GM15510 (cell line): ENCODE results near the gene CHN1.

ENCODE experiments used
- POLR2A ChIP-seq: IDR thresholded peaks from 3 replicates; pipeline ENCODE4 v1.6.1; 2011; ENCODE audit warnings: borderline replicate concordance; ENCODE audit not compliant: insufficient read length; ENCODE audit errors: extremely low read depth

Gene CHN1, protein sequence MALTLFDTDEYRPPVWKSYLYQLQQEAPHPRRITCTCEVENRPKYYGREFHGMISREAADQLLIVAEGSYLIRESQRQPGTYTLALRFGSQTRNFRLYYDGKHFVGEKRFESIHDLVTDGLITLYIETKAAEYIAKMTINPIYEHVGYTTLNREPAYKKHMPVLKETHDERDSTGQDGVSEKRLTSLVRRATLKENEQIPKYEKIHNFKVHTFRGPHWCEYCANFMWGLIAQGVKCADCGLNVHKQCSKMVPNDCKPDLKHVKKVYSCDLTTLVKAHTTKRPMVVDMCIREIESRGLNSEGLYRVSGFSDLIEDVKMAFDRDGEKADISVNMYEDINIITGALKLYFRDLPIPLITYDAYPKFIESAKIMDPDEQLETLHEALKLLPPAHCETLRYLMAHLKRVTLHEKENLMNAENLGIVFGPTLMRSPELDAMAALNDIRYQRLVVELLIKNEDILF

DNA sequence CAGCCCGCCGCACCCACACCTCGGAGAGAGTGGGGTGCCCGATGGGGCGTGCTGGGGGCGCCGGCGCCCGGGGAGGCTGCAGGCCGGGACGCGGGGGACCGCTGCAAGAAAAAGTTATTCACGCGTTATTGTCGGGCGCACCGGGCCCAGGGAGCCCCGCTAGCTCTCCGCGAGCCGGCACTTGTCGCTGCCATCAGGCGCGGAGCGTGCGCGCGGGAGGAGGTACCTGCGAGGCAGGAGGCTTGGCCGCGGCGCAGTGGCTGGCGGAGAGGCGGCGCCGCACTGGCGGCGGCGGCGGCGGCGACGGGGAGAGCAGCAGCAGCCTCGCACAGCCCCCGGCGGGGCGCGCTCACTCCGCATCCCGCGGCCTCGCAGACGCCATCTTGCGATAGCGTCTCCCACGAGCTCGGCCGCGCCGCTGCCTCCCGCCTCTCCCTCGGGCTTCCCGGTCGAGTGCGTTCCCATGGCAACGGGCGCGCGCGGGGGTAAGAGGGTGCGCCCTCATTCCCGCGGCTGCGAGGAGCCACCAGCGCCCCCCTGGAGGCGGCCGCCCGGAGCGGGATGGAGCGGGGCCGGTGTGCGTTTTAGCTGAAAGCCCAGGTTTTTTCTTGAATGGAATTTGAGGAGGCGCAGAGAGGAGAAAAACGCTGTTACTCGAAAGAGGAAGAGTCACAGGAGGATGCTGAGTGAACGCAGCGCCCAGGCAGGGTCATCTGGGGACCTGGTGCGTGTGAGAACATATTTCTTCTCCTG, at the start of gene CHN1:
CHN1 (minus strand) TSS at position 402 of the 753 bp plus-strand sequence. CDS start 469 bp downstream, outside the sequence.
- TF ChIP-seq POLR2A = no peak

DNA sequence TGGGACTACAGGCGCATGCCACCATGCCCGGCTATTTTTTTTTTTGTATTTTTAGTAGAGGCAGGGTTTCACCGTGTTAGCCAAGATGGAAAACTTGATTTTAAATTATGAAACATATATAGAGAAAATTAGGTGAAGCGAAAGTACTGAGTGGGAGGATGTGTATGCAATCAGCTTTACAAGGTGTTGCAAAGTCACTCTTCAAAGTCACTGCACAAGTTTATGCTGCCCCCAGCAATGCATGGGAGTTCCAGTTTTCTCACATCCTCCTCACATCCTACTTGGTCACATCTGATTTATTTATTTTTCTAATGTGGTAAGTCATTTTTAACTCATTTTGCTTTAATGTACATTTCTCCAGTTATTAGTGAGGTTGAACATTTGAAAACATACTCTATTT, 49.2 kb upstream of the CHN1 start:
- TF ChIP-seq POLR2A = no peak

DNA sequence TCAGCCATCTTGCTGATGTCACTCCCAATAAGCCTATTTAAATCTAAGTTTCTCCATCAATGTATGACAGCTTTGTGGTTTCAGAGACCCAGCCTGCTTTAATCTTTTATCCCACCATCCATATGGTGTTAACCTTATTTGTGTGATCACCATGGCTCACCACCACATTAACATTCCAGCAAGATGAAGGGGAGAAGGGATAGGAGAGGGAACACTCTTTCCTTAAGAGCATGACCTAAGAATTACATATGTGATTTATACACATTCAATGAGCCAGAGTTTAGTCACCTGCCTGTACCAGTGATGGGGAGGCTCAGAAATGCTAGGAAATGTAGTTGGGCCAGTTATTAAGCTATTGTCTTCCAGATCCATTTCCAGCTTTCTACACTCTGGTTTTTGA, 44.5 kb upstream of the CHN1 start:
- TF ChIP-seq POLR2A = no peak

DNA sequence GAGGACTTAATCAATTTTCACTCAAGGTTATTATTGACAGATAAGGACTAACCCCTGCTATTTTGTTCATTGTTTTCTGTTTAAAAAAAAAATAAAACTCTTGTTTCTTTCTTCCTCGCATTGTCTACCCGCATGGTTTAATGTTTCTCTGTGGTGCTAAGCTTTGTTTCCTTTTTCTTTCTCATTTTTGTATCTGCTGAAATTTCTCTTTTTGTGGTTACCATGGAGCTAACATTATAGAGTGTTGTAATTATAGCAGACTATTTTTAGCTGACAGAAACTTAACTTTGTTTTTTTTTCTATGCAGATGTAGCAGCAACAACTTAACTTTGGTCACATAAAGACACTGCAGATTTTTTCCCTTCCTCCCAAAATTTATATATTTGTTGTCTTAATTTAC, 43.1 kb upstream of the CHN1 start:
- no peak for TF ChIP-seq POLR2A

DNA sequence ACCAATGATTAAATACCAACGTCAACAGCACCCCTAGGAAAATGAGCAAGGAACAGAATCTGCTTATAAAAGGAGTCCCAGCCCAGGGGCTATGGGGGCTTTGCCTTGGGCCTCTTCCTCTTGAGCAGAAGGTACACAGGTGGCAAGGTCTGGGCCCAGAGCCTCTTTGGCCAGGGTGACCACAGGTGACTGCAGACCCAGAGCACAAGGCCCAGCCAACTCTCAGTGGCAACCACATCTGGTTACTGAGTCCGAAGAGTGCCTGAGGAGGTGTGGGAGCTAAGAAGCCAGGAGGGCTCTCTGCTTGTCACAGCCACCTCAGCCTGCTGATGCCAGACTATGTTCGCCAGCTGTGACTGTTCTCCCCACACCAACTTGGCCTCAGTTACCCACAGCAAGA, 34.3 kb upstream of the CHN1 start:
- no peak for TF ChIP-seq POLR2A

DNA sequence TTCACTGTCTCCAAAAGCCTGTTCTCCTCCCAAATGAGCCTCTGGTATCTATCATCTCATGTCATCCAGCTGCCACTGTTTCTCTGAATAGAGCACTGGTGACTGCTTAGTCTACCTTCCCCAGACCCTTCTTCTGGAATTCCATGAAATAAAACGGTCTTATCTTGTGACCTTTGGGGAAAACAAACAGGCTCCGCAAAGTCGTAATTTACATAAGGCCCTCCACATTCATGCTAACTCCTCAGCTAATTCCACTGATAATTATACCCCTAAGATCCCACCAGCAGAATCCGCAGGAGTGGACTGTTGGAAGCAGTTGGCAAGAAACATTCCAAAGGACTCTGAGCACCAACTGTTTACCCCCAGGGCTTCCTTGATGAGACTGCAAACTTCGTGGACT, 33.9 kb upstream of the CHN1 start:
- no peak for TF ChIP-seq POLR2A

DNA sequence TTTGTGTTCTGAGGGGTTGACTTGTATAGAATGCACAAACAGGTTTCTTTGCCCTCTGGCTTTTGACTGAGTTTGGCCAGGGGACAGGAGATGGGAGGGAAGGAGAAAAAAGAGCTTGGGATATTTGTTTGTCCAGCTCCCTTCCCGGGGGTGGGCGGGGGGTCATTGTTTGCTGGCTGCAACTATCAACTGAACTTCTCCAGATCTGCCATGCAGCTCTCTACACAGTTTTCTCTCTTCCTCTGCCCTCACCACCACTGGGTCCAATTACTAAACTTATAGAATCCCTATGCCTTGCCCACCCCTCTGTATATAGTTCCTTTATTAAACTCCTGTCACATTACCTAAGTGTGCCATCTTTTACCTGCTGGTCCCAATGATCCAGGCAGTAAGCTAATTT, 32.8 kb upstream of the CHN1 start:
- TF ChIP-seq POLR2A = no peak

DNA sequence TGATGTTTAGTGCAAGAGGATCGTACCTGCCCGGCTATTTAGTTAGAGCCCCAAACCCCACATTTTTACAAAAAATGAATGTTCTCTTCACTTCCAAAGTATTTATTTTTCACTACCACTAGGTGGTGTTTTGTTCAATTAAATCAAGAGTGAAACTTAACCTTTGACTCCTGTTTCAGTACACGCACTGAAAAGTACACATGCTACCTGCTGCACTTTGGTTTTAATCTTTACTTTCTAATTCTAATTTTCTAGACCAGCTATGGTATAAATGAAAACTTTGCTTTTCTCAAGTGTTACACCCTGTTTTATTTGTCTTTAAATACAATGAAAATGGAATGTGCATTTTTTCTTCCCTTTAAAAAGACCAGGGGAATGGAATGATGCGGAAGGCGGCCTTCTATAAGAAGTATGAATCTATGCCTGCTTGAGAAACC, 31.4 kb upstream of the CHN1 start:
- TF ChIP-seq POLR2A = no peak

DNA sequence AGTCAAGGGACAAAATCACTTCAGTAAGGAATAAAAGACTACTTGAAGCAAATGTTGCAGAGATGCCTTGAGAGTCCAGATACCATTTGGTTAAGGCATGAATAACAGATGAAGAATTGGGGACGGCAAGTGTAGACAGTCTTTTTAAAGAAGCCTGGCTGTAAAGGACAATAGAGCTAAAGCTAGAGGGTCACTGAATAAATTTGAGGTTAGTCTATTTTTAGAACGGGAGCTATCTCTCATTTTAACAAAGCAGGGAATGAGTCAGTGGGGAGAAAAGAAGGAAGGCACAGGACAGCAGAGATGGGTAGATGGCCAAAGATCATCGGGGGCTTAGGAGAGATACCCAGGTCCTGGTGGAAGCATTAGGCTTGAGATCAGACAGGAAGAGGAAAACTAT, 30.6 kb upstream of the CHN1 start:
- no peak for TF ChIP-seq POLR2A

DNA sequence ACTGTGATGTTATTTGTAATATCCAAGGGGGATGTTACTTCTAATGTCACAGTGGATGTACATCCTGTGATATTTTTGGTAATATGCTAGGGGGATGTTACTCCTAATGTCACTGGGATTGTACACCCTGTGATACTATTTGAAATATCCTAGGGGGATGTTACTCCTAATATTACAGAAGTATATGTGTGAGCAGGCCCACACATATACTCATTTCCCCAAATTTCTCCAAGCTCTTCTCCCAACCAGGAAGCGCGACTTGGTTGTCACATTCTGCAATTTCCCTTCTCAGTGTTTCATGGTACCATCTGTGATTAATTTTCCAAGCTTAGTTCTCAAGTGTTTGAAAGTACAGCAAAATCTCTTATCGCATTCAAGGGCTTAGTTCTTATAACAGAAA, 29.5 kb upstream of the CHN1 start:
- TF ChIP-seq POLR2A = no peak

DNA sequence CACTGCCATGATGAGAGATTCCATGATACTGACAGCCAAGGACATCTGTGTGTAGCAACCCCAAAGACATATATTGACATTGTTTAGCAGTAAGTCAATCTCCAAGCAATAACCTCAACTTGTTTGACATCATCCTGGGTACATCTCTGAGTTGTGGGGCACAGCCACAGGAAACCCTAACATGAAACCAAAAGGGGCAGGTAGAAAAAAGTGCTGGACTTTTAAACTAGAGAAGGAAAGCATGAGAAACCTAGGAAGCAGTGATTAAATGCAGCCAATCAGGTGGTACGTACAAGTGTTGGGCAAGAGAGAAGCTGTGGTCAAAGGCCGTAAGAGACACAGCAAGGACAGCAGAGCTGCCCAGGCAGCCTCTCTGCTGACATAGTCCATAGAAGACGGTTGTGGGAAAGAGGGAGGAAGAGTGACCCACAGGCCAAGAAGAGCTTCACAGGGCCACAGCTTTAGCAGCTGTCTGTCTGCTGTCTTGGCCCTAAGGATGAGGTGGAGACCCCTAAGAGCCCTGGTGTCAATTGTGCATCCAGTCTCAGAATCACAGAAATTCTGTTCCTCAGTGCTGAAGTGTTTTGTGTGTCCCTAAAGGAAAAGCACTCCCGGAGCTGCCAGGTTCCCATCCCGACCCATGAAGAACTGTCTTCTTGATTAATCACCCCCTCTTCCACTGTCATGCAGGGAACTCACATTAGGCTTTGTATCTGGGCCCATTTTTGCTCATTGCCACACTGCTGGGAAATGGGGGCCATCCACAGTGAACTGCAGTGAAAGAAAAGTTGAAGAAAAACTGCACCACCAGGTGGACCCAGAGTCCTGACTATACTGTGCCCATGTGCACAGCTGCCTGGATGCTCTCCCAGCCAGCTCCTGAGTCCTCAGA, 25.4 kb upstream of the CHN1 start:
- TF ChIP-seq POLR2A = no peak

DNA sequence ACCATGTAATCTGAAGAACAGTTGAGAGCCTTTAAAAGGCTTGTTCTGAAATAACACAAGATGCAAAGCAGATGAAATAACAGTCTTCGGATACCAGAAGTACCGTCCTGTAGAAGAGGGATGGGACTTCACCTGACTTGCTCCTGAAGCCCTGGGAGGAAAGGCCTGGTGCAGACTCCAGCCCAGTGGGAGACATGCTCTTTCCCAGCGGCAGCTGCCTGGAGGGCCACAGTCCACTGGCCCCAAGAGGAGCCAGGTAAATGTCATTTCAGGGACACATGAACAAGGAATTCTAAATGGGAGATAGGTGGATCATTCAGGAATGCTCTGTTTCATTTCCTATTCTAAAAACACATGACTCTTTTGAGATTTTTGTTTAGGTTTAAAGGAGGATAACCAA, 22.6 kb upstream of the CHN1 start:
- no peak for TF ChIP-seq POLR2A

DNA sequence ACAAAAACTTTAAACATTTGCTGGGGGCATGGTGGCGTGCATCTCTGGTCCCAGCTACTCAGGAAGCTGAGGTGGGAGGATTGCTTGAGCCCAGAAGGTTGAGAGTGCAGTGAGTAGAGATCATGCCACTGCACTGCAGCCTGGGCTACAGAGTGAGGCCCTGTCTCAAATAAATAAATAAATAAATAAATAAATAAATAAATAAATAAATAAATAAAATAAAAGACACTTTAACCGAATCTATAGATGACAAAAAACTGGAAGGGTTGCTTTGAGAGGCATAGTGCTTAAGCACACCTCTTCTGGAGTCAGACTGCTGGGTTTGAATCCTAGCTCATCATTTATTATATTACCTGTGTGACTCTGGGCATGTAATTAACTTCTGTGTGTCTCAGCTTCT, 21.2 kb upstream of the CHN1 start:
- no peak for TF ChIP-seq POLR2A

DNA sequence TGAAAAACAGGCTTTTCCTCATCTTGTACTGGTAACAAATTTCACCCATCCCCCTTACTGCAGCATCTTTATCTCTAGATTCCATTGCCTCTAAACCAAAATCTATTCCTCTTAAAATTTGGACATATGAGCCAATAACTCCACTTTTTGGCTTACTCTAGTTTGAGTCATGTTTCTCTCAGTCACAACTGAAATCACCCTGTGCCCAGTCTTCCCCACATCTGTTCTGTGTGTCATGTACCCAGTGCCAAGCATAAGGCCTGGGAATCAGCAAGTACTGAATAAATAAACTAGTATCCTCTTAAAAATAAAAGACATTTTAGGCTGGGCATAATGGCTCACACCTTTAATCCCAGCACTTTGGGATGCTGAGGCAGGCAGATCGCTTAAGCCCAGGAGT, 20.8 kb upstream of the CHN1 start:
- TF ChIP-seq POLR2A = no peak

DNA sequence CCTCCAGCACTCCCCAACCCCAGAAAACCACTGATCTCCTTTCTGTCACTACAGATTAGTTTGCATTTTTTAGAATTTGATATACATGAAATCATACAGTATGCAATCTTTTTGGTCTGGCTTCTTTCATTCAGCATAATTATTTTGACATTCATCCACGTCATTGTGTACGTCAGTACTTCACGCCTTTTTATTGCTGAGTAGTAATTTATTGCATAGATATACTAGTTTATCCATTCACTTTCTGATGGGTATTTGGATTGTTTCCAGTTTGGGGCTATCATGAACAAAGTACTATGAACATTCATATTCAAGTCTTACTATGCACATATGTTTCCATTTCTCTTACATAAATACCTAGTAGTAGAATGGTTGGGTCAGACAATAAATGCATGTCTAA, 20.1 kb upstream of the CHN1 start:
- no peak for TF ChIP-seq POLR2A
